NCI-H2107 (cell line): ENCODE measurements around the gene CALHM5.

Source experiments
- DNase-seq: peaks from one replicate; lab custom pipeline; 2025; lab: John Stamatoyannopoulos, UW

The CALHM5 gene

GRCh38 chr6:116508527-116508926, 2.9 kb upstream of the CALHM5 start:
- DNase-seq: no peak

- no peak for DNase-seq
Observed at GRCh38 chr6:116512111-116512559, 696 bp downstream of the CALHM5 start.

- no peak for DNase-seq
Observed at GRCh38 chr6:116512734-116513133, 1.3 kb downstream of the CALHM5 start.

DNA sequence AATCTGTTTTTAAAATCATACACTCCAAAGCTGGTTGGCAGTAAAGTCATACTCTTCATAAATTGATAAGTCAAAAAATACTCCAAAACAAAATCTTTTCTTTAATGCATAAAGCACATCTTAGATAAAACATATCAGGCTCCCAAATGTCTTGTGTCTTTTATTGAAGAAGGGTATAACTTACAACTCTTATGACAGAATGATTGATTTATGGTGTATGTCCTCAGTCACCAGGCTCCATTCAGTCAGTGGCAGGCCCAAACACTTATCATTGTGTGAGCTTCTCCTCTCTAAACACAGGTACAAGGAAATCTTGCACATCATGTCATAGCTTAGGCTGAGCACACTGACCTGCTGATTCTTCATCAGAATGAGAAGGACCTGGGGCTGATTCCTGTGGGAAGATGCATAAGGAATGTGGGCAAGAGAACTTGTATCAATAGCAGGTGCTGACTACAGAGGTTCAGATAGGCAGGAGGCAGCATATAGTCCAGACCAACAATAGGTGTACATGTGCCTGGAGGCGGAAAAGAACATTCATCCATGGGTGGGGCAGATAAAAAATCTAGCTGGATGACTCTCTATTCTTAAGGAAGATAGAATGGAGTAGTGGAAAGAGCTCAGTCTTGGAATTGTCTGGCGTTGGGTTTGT, 1.9 kb downstream of the CALHM5 start:
- DNase-seq: no peak

DNA sequence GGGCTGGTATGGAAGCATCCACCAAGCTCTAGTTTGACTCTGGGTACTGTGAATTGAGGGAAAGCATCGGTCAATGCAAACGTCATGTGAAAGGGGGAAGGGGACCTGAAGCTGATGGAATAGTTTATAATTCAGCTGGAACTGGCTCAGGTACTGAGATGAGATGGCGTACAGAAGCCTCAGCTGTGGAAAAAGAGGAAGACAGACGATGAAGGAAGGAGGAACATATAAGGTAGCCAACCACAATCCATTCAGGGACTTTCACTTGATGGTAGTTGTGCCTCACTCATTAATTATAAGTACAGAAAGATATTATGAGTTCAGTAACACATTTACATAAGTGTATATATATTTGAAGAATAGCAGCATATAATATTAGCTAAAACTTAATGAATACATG, 2.7 kb downstream of the CALHM5 start:
- DNase-seq: no peak

- no peak for DNase-seq
Observed at GRCh38 chr6:116515141-116515540, 3.7 kb downstream of the CALHM5 start.

DNA sequence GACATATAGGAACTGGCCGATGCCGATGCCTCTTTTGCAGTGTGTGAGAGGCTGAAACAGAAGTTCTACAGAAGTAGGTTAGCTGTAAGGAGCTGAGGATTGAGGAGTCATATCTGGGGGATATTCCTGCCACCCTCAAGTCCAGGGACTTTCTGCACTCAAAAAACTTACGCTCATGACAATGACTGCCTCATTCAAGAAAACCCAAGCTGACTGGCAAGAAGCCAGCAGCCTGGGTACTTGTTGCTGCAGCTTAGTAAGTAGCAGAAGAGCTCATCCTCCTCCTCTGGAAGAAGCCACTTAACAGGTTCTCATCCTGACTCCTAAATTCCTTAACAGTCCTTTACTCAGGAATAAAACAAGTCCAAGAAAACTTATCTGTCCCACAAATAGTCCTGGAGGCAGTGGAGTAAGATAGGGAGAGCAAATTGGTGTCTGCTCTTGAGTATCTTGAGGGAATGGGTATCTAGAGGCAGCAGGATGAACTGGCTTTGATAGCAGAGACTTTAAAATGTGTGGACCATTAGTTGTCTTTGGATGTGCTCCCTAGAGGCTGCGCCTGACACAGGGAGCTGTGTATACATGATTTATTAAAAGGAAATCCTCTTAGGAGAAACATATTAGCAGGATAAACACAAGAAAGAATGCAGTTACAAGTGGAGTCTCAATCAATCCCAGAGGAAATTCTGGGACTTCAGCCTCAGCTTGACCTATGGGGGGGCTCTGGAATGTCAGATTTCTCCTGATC, 7.4 kb downstream of the CALHM5 start:
- no peak for DNase-seq

DNA sequence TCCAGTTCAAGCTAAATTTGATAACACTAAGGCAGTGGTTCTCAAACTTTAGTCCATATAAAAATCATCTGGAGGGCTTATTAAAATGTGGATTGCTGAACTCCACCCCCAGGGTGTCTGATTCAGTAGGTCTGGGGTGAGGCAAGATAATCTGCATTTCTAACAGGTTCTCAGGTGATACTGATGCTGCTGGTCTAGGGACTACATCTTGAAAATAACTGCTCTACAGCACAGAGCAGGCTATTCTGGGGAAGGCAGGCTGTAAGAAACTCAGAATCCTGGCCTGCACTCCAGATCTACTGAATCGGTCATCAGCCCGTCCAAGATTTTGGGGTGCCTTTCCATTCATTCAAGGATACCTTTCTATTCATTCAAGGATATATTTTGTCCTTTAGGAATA, 11.5 kb downstream of the CALHM5 start:
- DNase-seq: no peak

- no peak for DNase-seq
Observed at GRCh38 chr6:116524236-116524635, 12.8 kb downstream of the CALHM5 start.

DNA sequence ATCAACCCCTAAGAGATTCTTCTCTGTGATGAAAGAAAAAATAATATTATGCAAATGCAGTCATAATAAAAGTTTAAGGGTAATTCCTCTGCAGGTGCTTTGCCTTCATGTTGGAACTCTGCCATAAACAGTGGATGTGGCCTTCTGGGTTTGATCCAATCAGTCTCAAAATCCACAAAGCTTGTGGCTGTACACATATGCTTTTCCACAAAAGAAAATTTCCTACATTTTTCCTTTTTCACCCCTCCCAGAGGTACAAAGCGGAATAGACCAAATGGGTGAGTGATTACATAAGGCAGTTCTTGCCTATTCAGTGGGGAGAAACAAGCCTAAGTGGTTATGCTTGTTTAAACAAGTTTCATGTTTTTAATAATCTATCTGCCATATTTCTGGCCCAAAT, 16.7 kb downstream of the CALHM5 start:
- no peak for DNase-seq

DNA sequence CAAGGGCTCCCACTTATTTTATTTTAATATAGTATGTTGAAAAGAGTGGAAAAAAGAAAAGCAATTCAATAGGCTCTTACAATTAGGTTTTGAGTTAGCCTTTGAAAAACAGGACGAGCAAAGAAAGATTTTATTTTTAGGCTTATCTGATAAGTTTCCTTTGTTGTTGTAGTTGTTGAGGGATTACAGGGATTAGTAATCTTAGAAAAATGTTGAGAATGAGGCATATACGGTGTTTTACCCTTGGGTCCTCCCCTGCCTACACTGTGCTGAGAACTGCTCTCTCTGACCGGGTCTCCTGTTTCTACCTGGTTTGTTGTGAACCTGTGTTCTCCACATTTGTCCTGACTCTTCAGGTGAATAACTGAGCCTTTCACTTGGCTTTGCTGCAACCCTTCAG, 17.3 kb downstream of the CALHM5 start:
- DNase-seq: no peak

DNA sequence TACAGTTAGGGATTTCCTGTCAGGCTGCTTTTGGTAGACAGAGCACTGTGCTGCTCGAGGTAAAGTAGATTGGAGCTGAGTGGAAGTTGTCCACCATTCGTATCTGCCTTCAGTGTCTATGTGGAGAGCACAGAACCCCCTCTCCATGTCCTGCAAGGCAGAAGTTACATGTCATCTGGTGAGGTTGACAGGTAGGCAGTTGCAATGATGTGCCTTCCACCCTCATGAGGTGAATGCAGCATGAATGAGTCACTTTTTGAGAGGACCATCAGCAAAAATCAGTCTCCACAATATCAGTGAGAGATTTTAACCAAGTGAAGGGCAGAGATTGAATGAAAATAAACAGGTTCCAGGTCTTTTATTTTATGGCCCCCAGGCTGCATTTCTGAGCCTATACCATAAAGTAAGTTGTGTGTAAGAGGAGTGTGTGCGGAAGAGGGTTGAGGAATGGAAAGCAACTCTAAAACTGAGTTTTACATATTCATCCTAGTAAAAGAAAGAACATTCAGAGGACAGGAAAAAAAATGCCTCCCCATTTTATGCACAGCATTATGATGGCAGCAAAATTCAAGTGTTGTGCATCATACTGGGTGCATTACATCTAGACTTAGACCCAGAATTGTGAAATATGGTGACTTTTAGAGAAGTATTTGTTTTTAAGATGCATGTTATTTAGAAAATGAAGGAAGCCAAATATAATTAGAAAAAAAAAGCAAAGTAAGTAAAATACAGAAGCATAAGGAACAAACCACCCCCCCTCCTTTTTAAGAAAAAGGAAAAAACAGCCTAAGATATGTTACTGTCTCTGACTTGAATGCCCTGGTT, 18.2 kb downstream of the CALHM5 start:
- no peak for DNase-seq

DNA sequence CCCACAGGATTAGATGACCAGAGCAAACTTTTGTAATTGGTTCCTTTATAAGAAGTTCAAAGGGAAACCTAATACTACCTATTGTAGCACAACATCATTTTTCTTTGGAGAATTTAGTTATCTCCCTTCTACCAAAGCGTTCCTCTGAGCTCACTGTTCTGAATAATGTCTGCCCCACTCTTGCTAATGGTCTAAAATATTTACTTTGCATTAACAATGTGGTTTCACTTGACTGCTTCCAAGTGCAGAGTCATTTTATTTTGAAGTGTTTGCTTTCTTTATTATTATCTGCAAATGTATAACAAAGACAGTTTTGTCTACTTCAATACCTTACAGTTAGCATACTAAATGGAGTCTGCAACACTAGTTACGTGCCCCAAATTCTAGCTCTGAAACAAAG, 19.0 kb downstream of the CALHM5 start:
- DNase-seq: peak; percentile 12

DNA sequence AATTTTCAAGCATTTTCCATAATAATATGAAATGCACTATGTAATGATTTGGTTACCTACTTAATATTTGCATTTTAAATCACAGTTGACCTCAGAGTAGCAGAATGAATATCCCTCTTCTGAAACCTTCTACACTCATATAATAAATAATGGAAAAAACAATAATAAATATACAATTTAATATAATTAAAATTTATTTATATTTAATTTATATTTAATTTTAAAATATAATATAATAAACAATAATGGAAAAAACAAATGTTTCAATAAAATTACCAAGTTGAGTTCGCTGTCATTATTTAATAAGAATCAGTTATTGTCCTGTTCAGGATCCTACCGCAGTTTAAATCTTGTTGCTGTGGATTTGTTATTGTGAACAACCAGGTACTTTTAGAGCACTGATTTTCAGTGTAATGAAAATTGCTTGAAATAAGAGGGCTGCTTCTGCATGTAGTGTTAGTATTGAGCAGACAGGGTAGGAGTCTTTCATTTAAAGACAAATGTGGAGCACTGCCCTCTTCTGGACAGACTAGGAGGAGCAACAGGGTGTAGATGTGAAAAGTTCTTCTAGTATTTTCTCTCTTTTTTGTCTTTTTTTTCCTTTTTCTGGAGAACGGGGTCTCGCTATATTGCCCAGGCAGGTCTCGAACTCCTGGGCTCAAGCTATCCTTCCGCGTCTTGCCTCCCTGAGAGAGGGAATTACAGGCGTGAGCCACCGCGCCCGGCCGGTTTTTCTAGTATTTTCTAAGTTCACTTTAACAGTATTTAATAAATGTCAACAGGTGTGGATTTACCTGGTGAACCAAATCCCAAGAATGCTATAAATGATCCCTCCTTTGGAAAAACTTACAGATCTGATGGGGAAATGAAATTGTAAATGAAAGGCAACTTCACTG, 20.5 kb downstream of the CALHM5 start:
- no peak for DNase-seq

DNA sequence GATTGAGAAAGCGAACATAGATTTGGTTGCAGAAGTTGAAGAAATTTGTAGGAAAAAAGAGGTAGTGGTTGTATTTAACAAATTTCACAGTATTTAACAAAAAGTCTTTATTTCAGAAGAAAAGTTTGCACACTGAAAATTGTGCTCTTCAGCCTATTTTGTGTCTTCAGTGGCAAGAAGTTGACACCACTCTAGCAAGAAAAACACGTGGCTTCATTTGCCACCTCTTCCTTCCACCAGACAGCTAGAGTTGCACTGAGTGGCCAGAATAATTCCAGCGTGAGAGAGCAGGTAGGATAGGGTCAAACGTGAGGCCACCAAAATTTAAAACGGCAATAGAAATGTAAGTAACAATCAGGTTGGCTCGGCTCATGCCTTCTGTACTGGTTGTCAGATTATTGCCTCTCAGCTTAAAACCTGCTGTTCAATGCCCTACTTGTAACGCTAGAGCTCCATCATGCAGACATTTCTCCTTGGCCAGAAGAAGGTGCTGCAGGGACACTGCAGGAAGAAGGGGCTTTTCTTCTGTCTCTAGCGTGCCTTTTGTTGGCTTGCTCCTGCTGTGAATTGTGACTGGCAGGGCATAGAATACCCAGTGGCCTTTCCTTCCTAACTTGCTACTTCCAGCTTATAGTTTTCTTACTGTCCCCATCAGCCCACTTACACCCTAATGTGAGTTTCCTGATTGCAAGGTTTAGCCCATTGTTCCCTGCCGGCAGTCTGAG, 22.0 kb downstream of the CALHM5 start:
- no peak for DNase-seq

- no peak for DNase-seq
Observed at GRCh38 chr6:116535109-116535508, 23.7 kb downstream of the CALHM5 start.

DNA sequence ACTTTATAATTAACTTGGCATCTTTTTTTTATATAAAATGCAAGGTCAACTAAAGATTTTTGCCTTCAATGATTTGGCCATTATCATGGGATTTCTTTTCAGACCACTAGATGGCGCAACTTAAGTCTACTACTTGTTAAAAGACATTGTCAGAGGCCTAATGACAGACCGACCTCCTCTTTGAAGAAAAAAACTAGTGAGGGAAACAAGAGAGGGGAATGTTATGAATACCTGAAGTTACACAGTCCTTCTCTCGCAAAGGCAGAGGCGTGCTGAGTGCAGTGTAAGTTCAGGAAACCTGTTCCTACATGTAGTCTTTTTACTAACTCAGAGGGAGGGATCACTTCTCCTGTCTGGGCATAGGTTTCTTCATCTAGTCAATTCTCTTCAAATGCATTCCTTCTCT, 24.8 kb downstream of the CALHM5 start:
- no peak for DNase-seq

GRCh38 chr6:116542426-116542825, 31.0 kb downstream of the CALHM5 start:
- no peak for DNase-seq

DNA sequence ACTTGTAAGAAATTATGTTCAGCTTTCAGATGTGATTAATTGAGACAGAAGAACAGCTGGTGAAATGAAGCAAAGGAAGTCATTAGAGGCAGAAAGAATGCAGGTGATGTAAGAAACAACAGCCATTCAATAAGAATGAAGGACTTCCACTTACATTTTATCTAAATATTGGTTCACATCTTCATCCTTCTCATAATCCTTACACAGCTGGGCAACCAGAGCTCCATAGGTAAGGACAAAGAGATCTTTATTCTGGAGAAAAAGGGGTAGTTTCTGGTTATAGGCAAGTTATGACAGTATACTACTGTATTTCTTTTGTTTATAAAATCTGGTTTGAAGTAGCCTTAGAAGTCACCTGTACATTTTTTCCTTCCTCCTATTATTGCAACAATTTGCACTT, 31.7 kb downstream of the CALHM5 start:
- DNase-seq: no peak

GRCh38 chr6:116545651-116546050, 34.2 kb downstream of the CALHM5 start, which contains the start of gene TRAPPC3L:
TRAPPC3L (minus strand) TSS chr6:116545684; CDS start chr6:116545514, 170 bp downstream.
- no peak for DNase-seq

GRCh38 chr6:116547358-116547757, 35.9 kb downstream of the CALHM5 start:
- no peak for DNase-seq
